ENCODE data around the gene RASGRP2. TPM values are rescaled to one million over a fixed set of nuclear protein-coding genes. Genes with fewer than 3 reads are reported as not detected.

Gene RASGRP2
- total RNA-seq, 1 donor from 2014 or later = 12.0 TPM

DNA sequence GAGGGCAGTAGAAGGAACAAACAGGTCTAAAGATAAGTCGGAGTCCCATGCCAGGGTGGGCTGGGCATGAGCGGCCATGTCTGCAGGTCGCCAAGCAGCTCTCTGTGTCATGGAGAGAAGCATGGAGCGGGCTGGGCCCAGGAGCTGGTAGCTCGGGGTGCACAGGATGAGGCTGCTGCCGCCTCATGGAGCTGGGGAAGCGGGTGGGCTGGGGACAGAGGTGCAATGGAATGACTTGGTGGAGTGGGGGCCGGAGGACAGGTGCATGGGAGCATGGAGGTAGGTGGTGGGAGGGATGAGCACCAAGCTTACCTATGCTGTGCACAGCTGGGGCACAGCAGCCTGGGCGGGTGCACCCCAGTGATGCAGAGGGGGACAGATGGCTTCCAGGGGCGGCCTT lies 24.5 kb downstream of the RASGRP2 start:
- H3K27me3 ChIP-seq (ENCODE audit: control insufficient read depth in 3 of 3, insufficient read depth in 3 of 3, low read length in 3 of 3) = peaks cover 64 to 74% (median 70%) of the 10 kb centered on the region in 3 donors
- H3K36me3 ChIP-seq (ENCODE audit: control insufficient read depth in 3 of 3, insufficient read depth in 3 of 3, low read length in 3 of 3) = no peaks in the 10 kb centered on the region
- no peak overlapping the region for H3K9ac ChIP-seq (ENCODE audit: low read depth in 1 of 3, low read length in 3 of 3)
- H3K27ac ChIP-seq (ENCODE audit: low read depth, low read length) = no peak overlapping the region
- no peaks in the 10 kb centered on the region for H3K9me3 ChIP-seq (ENCODE audit: control insufficient read depth in 3 of 3, low read length in 3 of 3)
- H3K4me1 ChIP-seq (ENCODE audit: control insufficient read depth in 3 of 3, insufficient read depth in 3 of 3, low read length in 3 of 3) = peaks cover 0 to 5% (median 4%) of the 10 kb centered on the region in 3 donors
- no peak overlapping the region for H3K4me3 ChIP-seq (ENCODE audit: low read length in 3 of 3)

DNA sequence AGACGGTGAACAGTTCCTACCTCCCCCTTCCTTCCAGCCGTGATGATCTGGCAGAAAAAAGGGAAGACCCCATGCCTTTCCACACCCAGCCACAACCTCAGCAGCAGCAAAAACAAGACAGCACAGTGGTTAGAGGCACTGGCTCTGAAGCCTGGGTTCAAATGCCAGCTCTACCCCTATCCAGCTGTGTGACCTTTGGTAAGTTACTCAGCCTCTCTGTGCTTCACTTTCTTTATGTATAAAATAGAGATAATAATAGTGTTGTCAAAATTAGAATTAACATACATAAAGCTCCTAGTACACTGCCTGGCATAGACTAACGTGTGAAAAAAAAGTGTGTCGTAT lies 25.2 kb downstream of the RASGRP2 start:
- H3K27ac ChIP-seq (ENCODE audit: low read depth, low read length) = no peak overlapping the region
- H3K9ac ChIP-seq (ENCODE audit: low read depth in 1 of 3, low read length in 3 of 3) = no peak overlapping the region
- no peak overlapping the region for H3K4me3 ChIP-seq (ENCODE audit: low read length in 3 of 3)
- peaks cover 71 to 81% (median 77%) of the 10 kb centered on the region in 3 donors for H3K27me3 ChIP-seq (ENCODE audit: control insufficient read depth in 3 of 3, insufficient read depth in 3 of 3, low read length in 3 of 3)
- H3K9me3 ChIP-seq (ENCODE audit: control insufficient read depth in 3 of 3, low read length in 3 of 3) = no peaks in the 10 kb centered on the region
- no peaks in the 10 kb centered on the region for H3K36me3 ChIP-seq (ENCODE audit: control insufficient read depth in 3 of 3, insufficient read depth in 3 of 3, low read length in 3 of 3)
- peaks cover 0 to 5% (median 4%) of the 10 kb centered on the region in 3 donors for H3K4me1 ChIP-seq (ENCODE audit: control insufficient read depth in 3 of 3, insufficient read depth in 3 of 3, low read length in 3 of 3)

DNA sequence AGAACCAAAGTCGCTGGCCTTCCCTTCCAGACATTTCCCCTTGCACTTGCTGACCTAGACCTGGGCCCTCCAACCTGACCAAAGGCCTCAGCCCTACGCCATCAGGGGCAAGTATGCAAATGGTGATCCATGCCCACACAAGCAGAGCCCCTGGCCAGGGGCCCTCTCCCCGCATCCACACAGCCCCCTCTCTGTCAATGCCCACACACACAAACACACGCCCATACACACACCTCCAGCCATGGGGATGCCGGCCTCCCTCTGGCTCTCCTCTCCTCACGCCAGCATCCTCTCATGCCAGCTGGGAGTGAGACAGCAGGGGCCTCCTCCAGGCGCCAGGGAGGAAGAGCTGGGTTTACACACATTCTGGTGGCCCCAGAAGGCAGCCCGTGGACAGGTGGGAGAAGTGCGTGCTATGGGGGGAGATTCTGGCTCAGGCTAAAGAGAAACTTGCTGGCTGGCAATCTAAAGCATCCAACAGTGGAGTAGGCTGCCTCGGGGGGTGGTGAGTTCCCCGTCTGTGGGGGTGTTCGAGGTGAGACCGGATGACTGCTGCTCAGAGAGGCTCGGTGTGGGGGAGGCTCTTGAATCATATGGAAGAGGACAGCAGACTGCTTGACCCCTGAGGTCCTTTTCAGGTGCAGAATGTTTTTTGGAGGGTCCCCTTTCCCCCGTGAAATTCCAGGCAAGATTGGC lies 25.7 kb downstream of the RASGRP2 start:
- Histone ChIP-seq H3K27me3 (ENCODE audit: control insufficient read depth in 3 of 3, insufficient read depth in 3 of 3, low read length in 3 of 3) (peaks cover 71 to 84% (median 80%) of the 10 kb centered on the region in 3 donors), H3K36me3 (ENCODE audit: control insufficient read depth in 3 of 3, insufficient read depth in 3 of 3, low read length in 3 of 3) (no peaks in the 10 kb centered on the region), H3K9ac (ENCODE audit: low read depth in 1 of 3, low read length in 3 of 3) (no peak overlapping the region), H3K27ac (ENCODE audit: low read depth, low read length) (no peak overlapping the region), H3K4me1 (ENCODE audit: control insufficient read depth in 3 of 3, insufficient read depth in 3 of 3, low read length in 3 of 3) (peaks cover 0 to 1% (median under 1%) of the 10 kb centered on the region in 3 donors), H3K9me3 (ENCODE audit: control insufficient read depth in 3 of 3, low read length in 3 of 3) (no peaks in the 10 kb centered on the region), H3K4me3 (ENCODE audit: low read length in 3 of 3) (no peak overlapping the region)

DNA sequence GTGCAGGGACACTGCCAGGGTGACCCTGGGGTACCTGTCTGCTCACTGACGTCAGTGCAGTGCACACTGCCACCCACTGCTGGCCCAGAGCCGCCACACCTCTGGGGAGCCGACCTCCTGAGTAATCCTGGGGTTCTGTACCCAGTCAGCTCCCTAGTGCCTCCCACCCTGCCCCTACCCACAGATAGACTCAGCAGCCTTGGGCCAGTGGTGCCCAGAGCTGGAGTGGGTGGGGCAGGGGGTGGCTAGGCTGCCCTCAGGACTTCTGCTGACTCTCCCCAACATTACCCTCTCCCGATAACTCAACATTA lies 26.7 kb downstream of the RASGRP2 start:
- Histone ChIP-seq H3K4me1 (ENCODE audit: control insufficient read depth in 3 of 3, insufficient read depth in 3 of 3, low read length in 3 of 3) (no peaks in the 10 kb centered on the region), H3K9ac (ENCODE audit: low read depth in 1 of 3, low read length in 3 of 3) (no peak overlapping the region), H3K36me3 (ENCODE audit: control insufficient read depth in 3 of 3, insufficient read depth in 3 of 3, low read length in 3 of 3) (no peaks in the 10 kb centered on the region), H3K4me3 (ENCODE audit: low read length in 3 of 3) (no peak overlapping the region), H3K27ac (ENCODE audit: low read depth, low read length) (no peak overlapping the region), H3K9me3 (ENCODE audit: control insufficient read depth in 3 of 3, low read length in 3 of 3) (no peaks in the 10 kb centered on the region), H3K27me3 (ENCODE audit: control insufficient read depth in 3 of 3, insufficient read depth in 3 of 3, low read length in 3 of 3) (peaks cover 77 to 93% (median 86%) of the 10 kb centered on the region in 3 donors)

DNA sequence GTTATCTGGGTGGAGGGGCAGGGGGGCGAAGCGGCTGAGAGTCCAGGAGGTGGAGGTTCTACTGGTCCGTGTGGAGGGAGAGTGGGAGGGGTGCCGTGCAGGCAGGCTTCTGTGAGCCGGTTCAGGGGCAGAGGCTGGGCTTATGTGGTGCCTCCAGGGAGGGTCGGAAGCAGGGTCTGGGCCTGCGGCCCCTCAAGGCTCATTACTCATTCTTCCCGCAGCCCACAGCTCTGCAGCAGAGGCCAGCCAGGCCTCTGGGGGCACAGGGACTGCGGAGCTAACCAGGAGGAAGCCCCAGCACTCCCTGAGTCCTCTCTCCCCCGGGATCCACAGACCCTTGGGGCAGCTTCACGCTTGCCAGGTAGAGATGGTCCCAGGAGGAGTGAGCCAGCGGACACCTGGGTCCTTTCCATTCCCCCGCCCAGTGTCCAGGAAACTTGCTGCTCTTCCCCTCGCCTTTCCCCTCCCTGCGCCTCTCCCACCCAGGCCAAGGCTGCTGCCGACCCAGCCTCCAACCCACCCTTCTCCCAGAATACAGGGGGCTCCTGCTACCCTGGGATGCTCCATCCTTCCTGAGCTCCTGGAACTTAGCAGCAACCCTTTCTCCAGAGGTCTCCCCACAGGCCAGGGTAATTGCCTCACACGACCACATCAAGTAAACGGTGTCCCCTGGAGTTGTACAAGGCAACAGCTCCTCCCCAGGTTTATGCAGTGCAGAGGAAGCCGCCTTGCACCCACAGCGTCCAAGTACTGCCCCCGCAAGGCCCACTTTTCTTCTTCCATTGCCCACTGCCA lies 27.3 kb downstream of the RASGRP2 start:
- peaks cover 77 to 93% (median 86%) of the 10 kb centered on the region in 3 donors for H3K27me3 ChIP-seq (ENCODE audit: control insufficient read depth in 3 of 3, insufficient read depth in 3 of 3, low read length in 3 of 3)
- H3K36me3 ChIP-seq (ENCODE audit: control insufficient read depth in 3 of 3, insufficient read depth in 3 of 3, low read length in 3 of 3) = no peaks in the 10 kb centered on the region
- H3K4me3 ChIP-seq (ENCODE audit: low read length in 3 of 3) = no peak overlapping the region

DNA sequence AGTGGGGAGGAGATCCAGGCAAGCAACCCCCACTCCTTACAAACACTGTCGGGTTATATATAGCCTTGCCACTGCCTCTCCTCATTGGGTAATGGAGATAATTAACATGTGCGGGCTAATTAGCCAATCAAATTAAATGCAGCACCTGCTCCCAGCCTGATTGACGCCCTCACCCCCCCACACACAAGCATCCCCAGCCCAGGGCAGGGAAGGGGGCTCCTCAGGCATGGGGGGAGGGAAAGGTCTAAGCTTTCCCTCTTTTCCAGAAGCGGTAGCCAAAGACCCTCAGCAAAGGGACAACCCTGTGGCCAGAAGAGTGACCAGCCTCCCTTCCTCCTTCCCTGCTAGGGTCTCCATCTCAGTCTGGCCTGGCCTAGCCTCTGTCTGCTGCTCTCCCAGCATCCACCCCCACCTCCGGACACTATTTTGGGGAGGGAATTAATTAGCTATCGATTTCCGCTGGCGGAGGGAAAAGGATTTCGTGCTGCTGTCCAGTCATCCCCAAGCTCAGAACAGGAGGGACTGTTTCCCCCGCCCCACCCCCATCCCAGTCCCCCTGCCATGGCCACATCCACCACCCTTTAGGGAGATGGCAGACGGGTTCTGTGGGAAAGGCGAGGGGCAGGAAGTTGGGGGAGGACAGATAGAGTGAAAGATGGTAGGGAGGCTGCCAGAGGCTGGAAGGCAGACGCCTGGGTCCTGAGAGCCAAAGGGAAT lies 28.0 kb downstream of the RASGRP2 start:
- Histone ChIP-seq H3K27me3 (ENCODE audit: control insufficient read depth in 3 of 3, insufficient read depth in 3 of 3, low read length in 3 of 3) (peaks cover 78 to 92% (median 88%) of the 10 kb centered on the region in 3 donors), H3K9me3 (ENCODE audit: control insufficient read depth in 3 of 3, low read length in 3 of 3) (no peaks in the 10 kb centered on the region), H3K4me3 (ENCODE audit: low read length in 3 of 3) (no peak overlapping the region), H3K27ac (ENCODE audit: low read depth, low read length) (no peak overlapping the region), H3K9ac (ENCODE audit: low read depth in 1 of 3, low read length in 3 of 3) (no peak overlapping the region), H3K36me3 (ENCODE audit: control insufficient read depth in 3 of 3, insufficient read depth in 3 of 3, low read length in 3 of 3) (no peaks in the 10 kb centered on the region), H3K4me1 (ENCODE audit: control insufficient read depth in 3 of 3, insufficient read depth in 3 of 3, low read length in 3 of 3) (no peaks in the 10 kb centered on the region)

More for the DNA sequence above, 27.3 kb downstream of the RASGRP2 start:
- H3K27ac ChIP-seq (ENCODE audit: low read depth, low read length) = no peak overlapping the region
- no peak overlapping the region for H3K9ac ChIP-seq (ENCODE audit: low read depth in 1 of 3, low read length in 3 of 3)
- no peaks in the 10 kb centered on the region for H3K4me1 ChIP-seq (ENCODE audit: control insufficient read depth in 3 of 3, insufficient read depth in 3 of 3, low read length in 3 of 3)
- H3K9me3 ChIP-seq (ENCODE audit: control insufficient read depth in 3 of 3, low read length in 3 of 3) = no peaks in the 10 kb centered on the region

DNA sequence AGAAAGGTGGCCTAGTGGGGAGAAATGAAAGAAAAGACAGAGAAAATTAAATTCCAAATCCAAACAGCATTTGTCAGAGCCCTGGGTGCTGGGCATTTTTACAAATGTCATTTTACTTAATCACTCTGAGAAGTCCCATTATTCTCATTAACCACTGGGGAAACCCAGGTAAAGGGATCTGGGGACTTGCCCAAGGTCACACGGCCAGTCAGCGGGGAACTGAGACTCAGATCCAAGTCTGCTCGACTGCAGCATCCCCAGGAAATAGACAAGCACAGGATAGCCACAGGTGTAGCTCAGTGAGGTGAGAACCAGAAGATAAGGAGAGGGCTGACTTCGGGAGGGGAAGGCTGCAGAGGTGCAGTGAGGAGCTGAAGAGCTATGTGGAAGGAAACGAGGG lies 28.8 kb downstream of the RASGRP2 start:
- no peaks in the 10 kb centered on the region for H3K4me1 ChIP-seq (ENCODE audit: control insufficient read depth in 3 of 3, insufficient read depth in 3 of 3, low read length in 3 of 3)
- H3K9ac ChIP-seq (ENCODE audit: low read depth in 1 of 3, low read length in 3 of 3) = no peak overlapping the region
- no peak overlapping the region for H3K4me3 ChIP-seq (ENCODE audit: low read length in 3 of 3)
- H3K27ac ChIP-seq (ENCODE audit: low read depth, low read length) = no peak overlapping the region
- no peaks in the 10 kb centered on the region for H3K36me3 ChIP-seq (ENCODE audit: control insufficient read depth in 3 of 3, insufficient read depth in 3 of 3, low read length in 3 of 3)
- peaks cover 76 to 93% (median 86%) of the 10 kb centered on the region in 3 donors for H3K27me3 ChIP-seq (ENCODE audit: control insufficient read depth in 3 of 3, insufficient read depth in 3 of 3, low read length in 3 of 3)
- H3K9me3 ChIP-seq (ENCODE audit: control insufficient read depth in 3 of 3, low read length in 3 of 3) = no peaks in the 10 kb centered on the region

DNA sequence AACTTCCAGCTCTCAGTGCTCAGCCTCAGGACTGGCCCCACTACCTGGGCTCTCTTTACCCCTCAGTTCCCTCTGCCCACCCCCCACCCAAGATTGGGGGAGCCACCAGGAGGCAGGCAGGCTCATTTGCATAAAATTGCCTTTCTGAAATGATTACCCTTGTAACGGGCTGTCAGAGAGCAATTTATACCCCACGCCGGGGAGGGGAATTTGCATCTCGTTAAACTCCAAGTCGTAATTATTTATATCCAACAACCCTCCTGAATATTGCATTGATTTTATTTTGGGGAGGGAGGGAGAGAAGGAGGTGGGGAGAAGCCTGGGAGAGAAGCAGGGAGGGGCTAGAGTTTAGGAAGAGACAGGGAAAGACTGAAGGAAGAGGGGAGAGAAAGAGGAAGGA lies 29.3 kb downstream of the RASGRP2 start:
- Histone ChIP-seq H3K27me3 (ENCODE audit: control insufficient read depth in 3 of 3, insufficient read depth in 3 of 3, low read length in 3 of 3) (peaks cover 72 to 89% (median 82%) of the 10 kb centered on the region in 3 donors), H3K9me3 (ENCODE audit: control insufficient read depth in 3 of 3, low read length in 3 of 3) (no peaks in the 10 kb centered on the region), H3K36me3 (ENCODE audit: control insufficient read depth in 3 of 3, insufficient read depth in 3 of 3, low read length in 3 of 3) (no peaks in the 10 kb centered on the region), H3K9ac (ENCODE audit: low read depth in 1 of 3, low read length in 3 of 3) (no peak overlapping the region), H3K27ac (ENCODE audit: low read depth, low read length) (no peak overlapping the region), H3K4me3 (ENCODE audit: low read length in 3 of 3) (no peak overlapping the region), H3K4me1 (ENCODE audit: control insufficient read depth in 3 of 3, insufficient read depth in 3 of 3, low read length in 3 of 3) (no peaks in the 10 kb centered on the region)

DNA sequence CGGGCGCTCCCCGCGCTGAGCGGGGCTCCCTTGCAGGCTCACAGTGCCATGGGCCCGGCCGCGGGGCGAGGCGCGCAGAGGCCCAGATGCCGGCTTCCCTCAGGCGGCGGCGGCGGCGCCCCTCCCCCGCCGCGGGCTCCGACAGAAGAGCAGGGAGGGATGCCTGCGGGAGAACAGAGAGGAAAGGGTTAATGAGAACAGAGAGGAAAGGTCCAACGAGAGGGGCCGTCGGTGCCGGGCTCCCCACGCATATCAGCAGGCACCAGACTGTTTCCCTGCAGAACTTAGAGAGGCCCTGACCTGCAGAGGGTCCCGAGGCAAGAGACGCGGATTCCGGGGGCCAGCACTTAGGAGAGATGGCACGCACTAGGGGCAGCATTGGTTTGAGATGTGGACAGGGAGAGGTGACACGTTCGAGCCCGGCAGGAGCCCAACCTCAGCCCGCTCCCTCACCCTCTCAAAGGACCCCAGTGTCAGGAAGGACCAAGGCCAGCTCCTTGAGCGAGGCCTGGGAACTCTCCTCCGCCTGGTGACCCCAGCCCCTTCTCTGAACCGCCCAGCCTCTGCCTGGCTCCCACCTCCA lies 30.1 kb downstream of the RASGRP2 start:
- H3K9ac ChIP-seq (ENCODE audit: low read depth in 1 of 3, low read length in 3 of 3) = no peak overlapping the region
- H3K4me1 ChIP-seq (ENCODE audit: control insufficient read depth in 3 of 3, insufficient read depth in 3 of 3, low read length in 3 of 3) = no peaks in the 10 kb centered on the region
- H3K27ac ChIP-seq (ENCODE audit: low read depth, low read length) = no peak overlapping the region
- no peak overlapping the region for H3K4me3 ChIP-seq (ENCODE audit: low read length in 3 of 3)
- no peaks in the 10 kb centered on the region for H3K9me3 ChIP-seq (ENCODE audit: control insufficient read depth in 3 of 3, low read length in 3 of 3)
- peaks cover 71 to 86% (median 80%) of the 10 kb centered on the region in 3 donors for H3K27me3 ChIP-seq (ENCODE audit: control insufficient read depth in 3 of 3, insufficient read depth in 3 of 3, low read length in 3 of 3)
- H3K36me3 ChIP-seq (ENCODE audit: control insufficient read depth in 3 of 3, insufficient read depth in 3 of 3, low read length in 3 of 3) = no peaks in the 10 kb centered on the region
